GM12874 (cell line): ENCODE data around the gene AMOT.

ENCODE experiments used
- TF ChIP-seq, protein P1 (sequence below): IDR thresholded peaks from 2 replicates; pipeline ENCODE4 v1.5.1; 2011; ENCODE audit warnings: low read depth, mild to moderate bottlenecking, control low read depth, low read length, moderate library complexity; ENCODE audit not compliant: insufficient read depth

The AMOT gene

DNA sequence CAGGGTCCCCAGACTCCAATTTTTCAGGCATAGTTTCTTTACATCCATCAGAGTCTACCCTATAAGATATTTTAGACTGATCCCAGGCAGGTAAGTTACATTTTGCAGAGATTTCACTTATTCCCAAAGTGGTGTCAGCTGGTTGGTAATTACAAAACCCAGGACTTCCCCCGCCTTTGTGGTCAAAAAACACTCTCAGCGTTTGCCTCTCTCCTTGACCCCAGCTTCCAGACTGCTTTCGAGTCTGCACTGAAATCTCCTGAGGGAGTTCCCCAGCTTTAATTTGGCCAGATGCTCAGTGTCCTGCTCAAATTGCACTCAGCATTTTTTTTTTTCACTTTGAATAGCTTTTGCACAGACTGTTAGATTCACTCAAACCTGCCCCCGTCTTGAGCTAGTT is 11.2 kb upstream of the AMOT start:
- TF ChIP-seq, protein P1, sequence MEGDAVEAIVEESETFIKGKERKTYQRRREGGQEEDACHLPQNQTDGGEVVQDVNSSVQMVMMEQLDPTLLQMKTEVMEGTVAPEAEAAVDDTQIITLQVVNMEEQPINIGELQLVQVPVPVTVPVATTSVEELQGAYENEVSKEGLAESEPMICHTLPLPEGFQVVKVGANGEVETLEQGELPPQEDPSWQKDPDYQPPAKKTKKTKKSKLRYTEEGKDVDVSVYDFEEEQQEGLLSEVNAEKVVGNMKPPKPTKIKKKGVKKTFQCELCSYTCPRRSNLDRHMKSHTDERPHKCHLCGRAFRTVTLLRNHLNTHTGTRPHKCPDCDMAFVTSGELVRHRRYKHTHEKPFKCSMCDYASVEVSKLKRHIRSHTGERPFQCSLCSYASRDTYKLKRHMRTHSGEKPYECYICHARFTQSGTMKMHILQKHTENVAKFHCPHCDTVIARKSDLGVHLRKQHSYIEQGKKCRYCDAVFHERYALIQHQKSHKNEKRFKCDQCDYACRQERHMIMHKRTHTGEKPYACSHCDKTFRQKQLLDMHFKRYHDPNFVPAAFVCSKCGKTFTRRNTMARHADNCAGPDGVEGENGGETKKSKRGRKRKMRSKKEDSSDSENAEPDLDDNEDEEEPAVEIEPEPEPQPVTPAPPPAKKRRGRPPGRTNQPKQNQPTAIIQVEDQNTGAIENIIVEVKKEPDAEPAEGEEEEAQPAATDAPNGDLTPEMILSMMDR, result no peak

DNA sequence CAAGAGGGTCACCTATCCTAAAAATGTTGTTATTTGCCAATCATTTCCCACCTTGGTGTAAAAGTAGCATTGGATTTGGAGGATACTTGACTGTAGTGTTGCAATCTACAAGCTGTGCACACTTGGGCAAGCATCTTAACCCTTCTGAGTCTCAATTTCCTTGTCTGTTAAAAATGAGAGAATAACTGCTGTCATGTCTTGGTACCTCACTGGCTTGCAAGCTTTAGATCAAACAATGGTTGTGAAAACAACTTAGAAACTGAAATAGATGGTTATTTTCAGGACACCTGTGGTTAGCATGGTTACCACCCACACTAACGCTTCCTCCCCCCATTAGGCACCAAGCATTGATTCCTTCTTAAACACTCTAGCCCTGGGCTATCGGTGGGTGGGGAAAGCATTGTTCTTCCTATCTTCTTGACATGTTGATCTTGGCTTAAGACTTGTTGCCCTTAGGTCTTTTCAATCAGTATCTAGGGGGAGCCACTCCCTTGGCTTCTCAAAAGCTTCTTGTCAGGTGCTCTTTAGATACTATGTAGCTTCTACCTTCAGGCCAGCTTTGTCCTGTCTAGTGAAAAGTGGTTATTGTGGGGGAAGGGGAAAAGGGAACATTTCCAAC is 10.6 kb upstream of the AMOT start:
- TF ChIP-seq, protein P1, result no peak

DNA sequence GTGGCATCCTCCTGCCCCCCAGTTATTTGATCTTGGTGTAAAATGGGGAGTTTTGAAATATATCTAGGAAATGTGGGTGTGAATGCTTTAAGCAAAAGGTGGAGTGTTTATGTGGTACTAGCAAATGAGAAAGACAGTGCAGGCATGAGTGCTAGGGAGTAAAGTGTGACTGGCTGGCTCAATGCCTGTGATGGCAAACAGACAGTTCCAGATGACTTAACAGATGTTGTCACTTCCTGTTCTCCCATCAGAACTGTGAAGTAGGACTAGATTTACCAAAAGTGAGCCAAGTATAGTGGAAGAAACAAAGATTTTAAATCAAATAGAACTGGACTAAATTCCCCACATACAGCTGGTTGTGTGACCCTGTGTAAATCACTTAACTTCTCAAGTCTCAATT is 8.4 kb upstream of the AMOT start:
- TF ChIP-seq, protein P1, result no peak

DNA sequence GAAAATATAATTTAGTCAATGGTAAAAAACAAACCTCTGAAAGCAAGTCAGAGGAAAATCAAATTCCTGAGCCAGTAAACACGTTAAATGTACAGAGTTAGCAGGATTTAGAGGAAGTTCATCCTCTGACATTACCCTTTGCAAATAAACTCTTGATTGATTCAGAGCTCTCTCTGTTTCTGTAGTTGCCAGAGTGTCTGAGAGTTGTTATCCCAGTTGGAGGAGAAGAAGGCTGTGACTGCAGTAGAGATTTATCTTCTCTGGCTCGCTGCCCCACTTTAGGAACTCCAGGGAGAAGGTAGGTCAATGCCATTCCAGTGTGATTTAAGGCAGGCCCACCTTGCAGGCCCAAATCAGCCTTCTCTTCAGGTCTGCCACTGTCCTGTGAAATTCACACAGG is 6.2 kb upstream of the AMOT start:
- TF ChIP-seq, protein P1, result no peak

DNA sequence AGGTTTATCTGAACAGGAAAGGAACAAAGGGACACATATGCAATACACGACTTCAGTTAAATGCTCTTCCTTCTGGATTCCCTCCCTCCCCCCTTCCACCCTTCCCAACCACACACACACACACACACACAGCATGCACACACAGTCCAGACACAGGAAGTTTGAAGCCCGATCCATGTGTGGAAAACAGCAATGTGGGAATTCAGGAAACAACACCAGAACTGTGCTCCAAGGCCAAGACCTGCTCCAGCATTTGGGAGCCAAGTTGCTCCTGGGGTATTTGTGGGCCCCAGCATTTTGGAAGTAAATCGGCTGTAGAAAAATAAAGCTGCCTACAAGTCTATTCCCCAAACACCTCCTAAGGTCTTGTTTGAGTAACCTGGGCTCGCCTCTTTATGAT is 5.6 kb upstream of the AMOT start:
- TF ChIP-seq, protein P1, result no peak

DNA sequence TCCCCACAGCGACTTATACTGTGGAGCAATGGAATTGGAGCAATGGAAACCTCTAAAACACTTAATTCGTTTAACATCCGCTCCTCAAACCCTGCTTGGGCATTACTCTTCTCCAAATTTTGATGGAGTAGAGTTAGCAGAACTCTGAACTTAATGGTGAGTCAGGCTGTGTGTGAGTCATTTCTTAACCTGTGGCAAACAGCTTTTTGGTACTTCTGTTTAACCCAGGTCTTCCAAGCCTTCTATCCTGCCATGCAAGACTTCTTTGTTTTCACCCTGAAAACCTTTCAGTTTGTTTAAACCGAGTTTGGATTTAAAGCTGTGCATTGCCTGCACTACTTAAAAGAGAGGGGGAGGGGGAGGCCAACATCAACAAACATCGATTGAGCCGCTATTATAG is 3.6 kb upstream of the AMOT start:
- TF ChIP-seq, protein P1, result no peak

DNA sequence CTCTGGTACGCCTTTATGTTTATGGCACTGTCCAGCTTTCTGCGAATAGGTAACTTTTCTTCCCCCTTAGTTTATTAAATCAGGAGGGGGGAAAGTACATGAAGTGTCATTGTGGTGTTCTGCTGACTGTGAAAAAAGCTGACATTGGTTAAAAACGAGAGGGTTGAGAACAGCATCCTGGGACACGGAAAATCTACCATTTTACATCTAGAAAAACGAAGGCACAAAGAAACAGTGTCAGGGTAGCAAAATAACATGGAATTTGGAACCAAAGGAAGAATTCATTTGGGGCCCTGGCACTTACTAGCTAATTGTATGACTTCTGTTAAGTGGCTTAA is 1.2 kb upstream of the AMOT start:
- TF ChIP-seq, protein P1, result no peak
